Fibroblast of skin of back (primary cell): ENCODE results near the gene DPM2.

Experiments used
- DNase-seq: peaks from one replicate; pipeline ENCODE4 v3.0.0-alpha.2; 2013

DPM2 gene

DNA sequence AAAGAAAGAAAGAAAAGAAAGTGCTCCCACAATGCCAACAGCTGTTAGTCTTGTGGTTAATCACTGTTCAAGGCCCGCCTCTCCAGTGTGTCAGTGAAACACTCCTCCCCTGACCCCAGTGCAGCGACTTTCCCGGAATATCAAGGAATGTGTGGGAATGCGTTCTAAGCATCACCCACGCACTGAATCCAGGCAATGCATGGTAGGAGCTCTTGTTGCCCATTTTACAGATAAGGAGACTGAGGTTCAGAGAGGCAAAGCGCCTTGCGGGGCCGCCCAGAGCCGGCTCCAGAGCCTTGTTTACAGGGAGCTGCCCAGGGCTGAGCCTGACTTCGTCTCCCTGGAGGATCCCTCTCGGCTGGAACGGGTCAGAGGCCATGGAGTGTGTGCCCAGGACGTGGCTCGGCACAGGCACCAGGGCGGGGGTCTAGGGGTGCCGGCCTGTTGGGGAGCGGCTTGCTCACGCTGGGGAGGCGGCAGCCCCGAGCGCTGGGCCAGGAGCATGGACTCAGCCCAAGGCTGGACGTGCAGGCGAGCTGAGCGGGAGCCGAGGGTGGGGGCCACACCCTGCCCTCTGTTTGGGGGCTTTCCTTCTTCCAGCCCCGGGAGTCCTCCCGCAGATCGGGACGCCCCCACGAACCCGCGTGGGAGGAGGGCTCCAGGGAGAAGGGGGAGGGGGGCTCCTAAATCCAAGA lies 39.1 kb downstream of the DPM2 start:
- peak; percentile 87 for DNase-seq

GRCh38 chr9:127897193-127897692 lies 40.4 kb downstream of the DPM2 start:
- peak; percentile 55 for DNase-seq

DNA sequence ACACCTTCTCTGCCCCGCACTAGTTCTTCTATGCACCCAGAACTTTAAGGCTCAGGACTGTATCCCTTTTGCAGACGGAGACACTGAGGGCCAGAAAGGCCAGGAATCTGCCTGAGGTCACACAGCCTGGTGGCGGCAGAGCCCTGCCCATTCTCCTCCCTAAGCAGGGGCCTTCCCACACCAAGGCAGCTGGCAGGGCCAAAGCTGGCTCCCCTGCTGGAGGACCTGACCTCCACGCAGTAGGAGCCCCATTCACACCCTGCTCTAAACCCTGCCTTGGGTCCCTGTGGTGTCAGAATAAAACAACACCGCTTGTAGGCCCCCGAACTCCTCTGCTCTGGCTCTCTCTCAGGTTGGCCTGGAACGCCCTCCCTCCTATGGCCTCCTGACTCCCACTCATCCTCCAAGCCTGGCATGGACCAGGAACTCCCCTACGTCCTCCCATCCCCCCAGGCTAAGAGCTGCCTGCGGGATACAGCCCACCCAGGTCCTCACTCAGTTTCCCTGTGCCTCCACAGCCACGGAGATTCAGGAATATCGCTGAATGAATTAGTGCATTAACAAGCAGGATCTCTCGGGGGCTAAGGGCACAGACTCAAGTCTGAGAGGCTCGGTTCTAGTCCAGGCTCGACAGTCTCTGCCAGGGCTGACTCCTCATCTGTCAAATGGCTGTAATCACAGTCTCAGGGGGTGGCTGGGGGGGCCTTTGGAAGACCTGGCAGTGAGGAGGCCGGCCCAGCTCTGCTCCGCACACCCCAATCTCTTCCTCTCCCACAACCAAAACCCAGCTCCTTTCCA lies 41.1 kb downstream of the DPM2 start:
- DNase-seq, result no peak

GRCh38 chr9:127895811-127896210 lies 41.8 kb downstream of the DPM2 start:
- DNase-seq, result no peak

DNA sequence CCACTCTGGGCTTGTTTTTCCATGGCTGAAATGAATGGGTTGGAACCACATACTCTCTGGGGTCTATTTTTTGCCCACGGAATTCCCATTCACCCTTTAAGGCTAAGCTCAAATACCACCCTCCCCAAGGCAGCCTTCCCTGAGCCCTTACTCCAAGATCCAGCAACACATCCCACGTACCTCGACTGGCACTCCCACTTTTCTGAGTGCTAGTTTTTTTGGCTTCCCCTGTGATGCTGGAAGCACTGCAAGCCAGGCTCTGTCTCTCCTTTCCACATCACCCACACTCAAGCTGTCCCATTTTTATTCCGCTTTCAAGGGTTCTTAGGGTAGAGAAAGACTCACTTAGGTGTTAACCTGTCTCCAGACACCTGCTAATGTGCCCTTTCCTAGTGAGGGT lies 44.3 kb downstream of the DPM2 start:
- DNase-seq, result no peak

DNA sequence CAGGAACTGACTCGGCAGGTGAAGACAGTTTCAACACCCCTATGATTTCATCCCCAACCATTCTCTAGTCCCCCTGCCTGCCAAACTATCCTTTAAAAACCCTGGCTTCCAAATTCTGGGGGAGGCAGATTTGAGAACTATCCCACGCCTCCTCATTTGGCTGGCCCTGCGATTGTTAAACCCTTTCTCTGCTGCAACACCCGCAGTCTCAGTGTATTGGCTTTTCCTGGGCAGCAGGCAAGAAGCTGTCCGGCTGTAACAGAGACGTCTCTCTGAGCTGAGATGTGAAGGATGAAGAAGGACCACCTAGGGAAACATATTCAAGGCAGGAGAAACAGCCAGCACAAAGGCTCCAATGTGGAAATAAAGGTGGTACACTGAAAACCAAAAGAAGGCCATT lies 44.8 kb downstream of the DPM2 start:
- DNase-seq, result no peak

- no peak for DNase-seq
Measured at GRCh38 chr9:127890053-127890452, 47.6 kb downstream of the DPM2 start.

- DNase-seq, result no peak
Measured at GRCh38 chr9:127887792-127888191, 49.9 kb downstream of the DPM2 start.

- DNase-seq, result no peak
Measured at GRCh38 chr9:127886401-127886972, 51.2 kb downstream of the DPM2 start.

- no peak for DNase-seq
Measured at GRCh38 chr9:127885508-127886281, 52.0 kb downstream of the DPM2 start.
